Measurements from ENCODE around the gene RHBDF2. TPM values are rescaled to one million over a fixed set of nuclear protein-coding genes. Genes with fewer than 3 reads are reported as not detected.

Gene RHBDF2
- total RNA-seq, 6 experiments from 2014 or later: 7.1 to 18.6 (median 11.0) TPM

DNA sequence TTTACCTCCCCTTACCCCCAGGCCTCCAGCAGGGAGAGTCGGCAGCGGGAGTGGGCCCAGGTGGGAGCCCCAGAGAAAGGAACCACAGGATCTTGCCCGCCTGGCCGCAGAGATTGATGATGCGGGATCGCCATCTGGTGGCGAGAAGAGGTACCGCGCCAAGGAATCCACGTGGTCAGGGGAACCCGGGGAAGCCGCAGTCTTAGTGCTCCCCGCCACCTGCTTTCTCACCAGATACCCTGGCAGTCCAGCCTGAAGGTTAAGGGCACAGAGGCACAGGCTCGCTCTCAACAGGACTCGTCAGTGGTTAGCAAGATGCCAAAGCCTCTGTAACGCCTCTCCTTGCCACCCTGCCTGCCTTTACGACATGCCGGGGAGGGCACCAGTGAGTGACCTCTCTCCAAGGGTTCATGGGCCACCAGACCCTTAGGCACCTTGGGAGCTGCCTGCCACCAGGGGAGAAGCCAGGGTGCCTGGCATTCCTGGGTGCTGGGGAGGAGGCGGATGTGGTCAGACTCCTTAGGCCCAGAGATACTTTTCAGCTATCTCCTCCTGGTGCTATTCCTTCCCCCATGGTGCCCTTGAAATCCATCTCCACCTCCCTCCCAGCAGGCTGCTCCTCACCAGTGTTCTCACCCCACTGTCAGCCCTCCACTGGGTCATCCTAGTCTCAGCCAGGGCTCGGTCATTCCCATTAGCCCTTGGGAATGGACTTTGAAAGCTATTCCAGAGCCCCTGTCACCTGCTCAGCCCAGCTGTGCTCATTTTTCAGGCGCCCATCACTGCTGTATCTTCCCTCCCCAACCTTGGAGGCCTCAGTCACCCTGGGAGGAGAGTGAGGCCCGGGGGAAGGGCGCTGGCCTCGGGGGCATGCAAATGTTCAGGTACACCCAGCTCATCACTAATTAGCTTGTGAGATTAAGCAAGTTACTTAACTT is 5.5 kb upstream of the RHBDF2 start:
- Histone ChIP-seq H3K4me1 (peaks cover 0 to 8% (median 0%) of the 10 kb centered on the region in 4 donors), H3K27me3 (no peaks in the 10 kb centered on the region), H3K27ac (no peak overlapping the region), H3K4me3 (no peak overlapping the region), H3K9me3 (no peaks in the 10 kb centered on the region), H3K36me3 (no peaks in the 10 kb centered on the region)
- DNase-seq (peak; percentile 81 to 87 (median 82)), ATAC-seq (peak; percentile 84 to 90 (median 86))
- TF ChIP-seq POLR2A (IDR thresholded peaks at IDR 0.05): no peak
- TF ChIP-seq, protein P1, sequence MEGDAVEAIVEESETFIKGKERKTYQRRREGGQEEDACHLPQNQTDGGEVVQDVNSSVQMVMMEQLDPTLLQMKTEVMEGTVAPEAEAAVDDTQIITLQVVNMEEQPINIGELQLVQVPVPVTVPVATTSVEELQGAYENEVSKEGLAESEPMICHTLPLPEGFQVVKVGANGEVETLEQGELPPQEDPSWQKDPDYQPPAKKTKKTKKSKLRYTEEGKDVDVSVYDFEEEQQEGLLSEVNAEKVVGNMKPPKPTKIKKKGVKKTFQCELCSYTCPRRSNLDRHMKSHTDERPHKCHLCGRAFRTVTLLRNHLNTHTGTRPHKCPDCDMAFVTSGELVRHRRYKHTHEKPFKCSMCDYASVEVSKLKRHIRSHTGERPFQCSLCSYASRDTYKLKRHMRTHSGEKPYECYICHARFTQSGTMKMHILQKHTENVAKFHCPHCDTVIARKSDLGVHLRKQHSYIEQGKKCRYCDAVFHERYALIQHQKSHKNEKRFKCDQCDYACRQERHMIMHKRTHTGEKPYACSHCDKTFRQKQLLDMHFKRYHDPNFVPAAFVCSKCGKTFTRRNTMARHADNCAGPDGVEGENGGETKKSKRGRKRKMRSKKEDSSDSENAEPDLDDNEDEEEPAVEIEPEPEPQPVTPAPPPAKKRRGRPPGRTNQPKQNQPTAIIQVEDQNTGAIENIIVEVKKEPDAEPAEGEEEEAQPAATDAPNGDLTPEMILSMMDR (IDR thresholded peaks at IDR 0.05): peak; percentile 94 to 96 (median 95)
- WGBS (ENCODE audit: insufficient coverage, low coverage, low lambda C conversion rate, missing lambda C conversion rate): 70% methylated on average over 3 of the region's 24 CpGs
- intact Hi-C loops (cut with DNase I): loop anchor here (5.0 to 10.0 kb wide), 2 partner anchors 39 to 102 kb away; partner anchors contain the start of gene AANAT (in 2 of the 2)

DNA sequence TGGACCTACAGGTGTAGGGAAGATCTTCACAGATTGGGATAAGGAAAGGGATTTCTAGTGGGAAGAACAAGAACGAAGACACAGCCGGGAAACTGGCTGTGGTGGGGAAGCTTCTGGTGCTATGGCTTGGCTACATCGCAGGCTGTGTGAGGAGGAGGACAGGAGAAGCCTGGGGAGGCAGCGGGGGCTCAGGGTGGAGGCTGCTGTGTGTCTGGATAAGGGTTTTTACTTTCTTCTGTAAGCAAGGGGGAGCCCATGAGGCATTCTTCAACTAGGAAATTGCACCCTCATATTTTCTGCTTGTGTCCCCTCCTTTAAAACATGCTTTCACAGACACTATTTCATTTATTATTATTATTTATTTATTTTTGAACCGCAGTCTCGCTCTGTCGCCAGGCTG is 2.9 kb upstream of the RHBDF2 start:
- Histone ChIP-seq H3K27me3 (no peaks in the 10 kb centered on the region), H3K36me3 (no peaks in the 10 kb centered on the region), H3K9me3 (no peaks in the 10 kb centered on the region), H3K4me1 (peaks cover 0 to 27% (median 1%) of the 10 kb centered on the region in 4 donors), H3K27ac (no peak overlapping the region), H3K4me3 (no peak overlapping the region)
- ATAC-seq (no peak), DNase-seq (no peak)
- intact Hi-C loops (cut with DNase I): loop anchor here in 1 of 2 donors (10.0 kb wide), 1 partner anchor 99 kb away; no protein-coding TSS in a partner anchor
- 61% methylated on average over 4 of the region's 7 CpGs for WGBS (ENCODE audit: insufficient coverage, low coverage, low lambda C conversion rate, missing lambda C conversion rate)
- TF ChIP-seq, protein P1 (IDR thresholded peaks at IDR 0.05): no peak

DNA sequence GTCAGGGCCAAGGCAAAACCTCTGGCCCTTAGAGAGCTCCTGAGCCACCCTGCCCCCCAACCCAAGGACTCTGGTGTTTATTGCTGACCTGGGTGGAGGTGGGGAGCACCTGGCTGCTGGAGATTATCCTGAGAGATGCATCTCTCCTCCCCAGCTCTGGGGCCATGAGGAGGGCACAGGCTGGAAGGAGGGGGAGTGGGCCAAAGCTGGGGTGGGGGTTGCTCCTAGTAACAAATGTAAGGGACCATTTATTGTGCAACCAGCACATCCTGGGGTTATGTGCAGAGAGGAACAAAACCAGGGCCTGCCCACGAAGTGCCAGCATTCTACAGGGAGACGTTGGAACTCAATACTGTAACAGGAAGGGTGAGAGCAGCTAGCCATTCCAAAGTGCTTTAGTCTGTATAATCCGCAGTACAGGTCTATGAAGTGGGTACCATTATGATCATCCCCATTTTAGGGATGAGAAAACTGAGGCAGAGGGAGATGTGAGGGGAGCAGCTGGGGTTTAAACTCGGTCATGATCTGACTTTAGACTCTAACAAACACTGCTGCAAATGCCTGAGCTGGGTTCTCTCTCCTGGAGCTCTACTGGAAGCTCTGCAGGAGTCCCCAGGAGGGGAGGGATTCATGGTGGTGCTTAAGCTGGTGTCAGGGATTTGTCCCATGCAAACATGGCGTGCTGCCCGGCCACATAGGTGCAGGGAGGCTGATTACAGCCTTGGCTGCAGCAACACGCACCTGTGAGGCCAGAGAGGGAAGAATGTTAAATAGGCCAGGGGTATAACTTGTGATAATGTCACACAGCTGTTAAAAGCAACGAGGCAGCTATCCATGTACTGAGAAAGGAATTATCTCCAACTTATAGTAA is 1.4 kb upstream of the RHBDF2 start:
- no peaks in the 10 kb centered on the region for H3K27me3 ChIP-seq
- no peaks in the 10 kb centered on the region for H3K36me3 ChIP-seq
- H3K4me3 ChIP-seq: no peak overlapping the region
- DNase-seq (no peak), ATAC-seq (no peak)
- peak overlapping the region in 1 of 3 donors; percentile 90 for H3K27ac ChIP-seq
- H3K4me1 ChIP-seq: peaks cover 0 to 38% (median 3%) of the 10 kb centered on the region in 4 donors
- intact Hi-C loops (cut with DNase I): loop anchor here in 1 of 2 donors (10.0 kb wide), 1 partner anchor 98 kb away; no protein-coding TSS in a partner anchor
- 57% methylated on average over 5 of the region's 8 CpGs for WGBS (ENCODE audit: insufficient coverage, low coverage, low lambda C conversion rate, missing lambda C conversion rate)
- TF ChIP-seq, protein P1 (IDR thresholded peaks at IDR 0.05): no peak
- TF ChIP-seq POLR2A (IDR thresholded peaks at IDR 0.05): no peak
- no peaks in the 10 kb centered on the region for H3K9me3 ChIP-seq

DNA sequence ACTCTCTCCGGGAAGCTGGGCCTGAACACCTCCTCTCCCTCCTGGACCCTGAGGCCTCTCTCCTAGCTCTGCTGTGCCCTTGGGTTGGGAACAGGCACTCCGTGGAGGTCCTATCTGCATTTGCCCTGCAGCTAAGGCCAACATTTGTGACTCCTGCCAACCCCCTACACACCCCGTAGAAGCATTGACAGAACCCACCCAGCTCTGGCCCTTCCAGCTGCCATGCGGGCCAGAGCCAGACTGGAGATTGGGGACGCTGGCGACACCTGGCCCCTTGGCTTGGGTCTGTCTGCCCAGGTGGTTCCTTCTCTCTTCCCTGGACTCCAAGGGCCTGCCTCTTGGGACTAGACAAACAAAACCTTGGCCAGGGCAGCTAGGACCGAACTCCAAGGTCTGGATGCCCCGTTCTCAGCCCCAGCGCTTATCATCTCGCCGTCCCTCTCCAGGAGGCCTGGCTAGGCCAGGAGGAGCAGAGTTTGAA is 644 bp upstream of the RHBDF2 start:
- H3K27me3 ChIP-seq: no peaks in the 10 kb centered on the region
- 37% methylated on average over 3 of the region's 11 CpGs for WGBS (ENCODE audit: insufficient coverage, low coverage, low lambda C conversion rate, missing lambda C conversion rate)
- no peaks in the 10 kb centered on the region for H3K36me3 ChIP-seq
- H3K4me3 ChIP-seq: peak overlapping the region in 2 of 3 donors; percentile 80 to 82
- H3K27ac ChIP-seq: peak overlapping the region; percentile 8 to 90 (median 72)
- peaks cover 0 to 39% (median 3%) of the 10 kb centered on the region in 4 donors for H3K4me1 ChIP-seq
- DNase-seq (no peak), ATAC-seq (no peak)
- intact Hi-C loops (cut with DNase I): loop anchor here in 1 of 2 donors (10.0 kb wide), 1 partner anchor 97 kb away; no protein-coding TSS in a partner anchor
- TF ChIP-seq, protein P1 (IDR thresholded peaks at IDR 0.05): no peak
- no peak for TF ChIP-seq POLR2A (IDR thresholded peaks at IDR 0.05)
- H3K9me3 ChIP-seq: no peaks in the 10 kb centered on the region
